ENCODE data around the gene GRIP1.

GRIP1 gene

DNA sequence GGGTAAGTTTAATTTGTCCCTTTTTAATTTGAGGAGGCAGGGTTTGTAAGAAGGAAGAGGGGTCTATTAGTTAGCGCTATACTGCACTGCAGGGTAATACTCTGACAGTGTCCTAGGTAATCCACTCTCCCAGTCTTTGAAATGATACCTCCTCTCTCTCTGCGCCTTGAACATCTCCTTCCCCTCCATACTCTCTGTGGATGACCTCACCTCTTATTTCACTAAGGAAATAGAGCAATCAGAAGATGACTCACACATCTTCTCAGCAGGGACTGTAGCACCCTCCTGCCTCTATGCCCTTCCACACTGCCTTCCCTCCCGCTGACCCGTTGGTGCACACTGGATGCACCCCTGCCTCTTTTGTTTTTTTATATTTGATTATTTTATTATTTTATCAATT, 94.2 kb downstream of the GRIP1 start:
- no peak for DNase-seq (ENCODE audit: low read depth, low spot score)
- H3K4me3 ChIP-seq (ENCODE audit: insufficient read length, low read depth), result no peak overlapping the region
- TF ChIP-seq ZNF274 (IDR thresholded peaks at IDR 0.05; ENCODE audit: low read depth, low read length) (no peak), YY1 (IDR thresholded peaks at IDR 0.05; ENCODE audit: insufficient read depth, insufficient read length) (no peak), SUZ12 (IDR thresholded peaks at IDR 0.05; ENCODE audit: extremely low read depth, insufficient read depth, insufficient read length) (no peak)
- H3K36me3 ChIP-seq (ENCODE audit: insufficient read depth, insufficient read length, low read length), result no peaks in the 10 kb centered on the region
- no peaks in the 10 kb centered on the region for H3K9me3 ChIP-seq (ENCODE audit: insufficient read depth, low read length)
- H3K9ac ChIP-seq (ENCODE audit: insufficient read length, low read depth), result no peak overlapping the region
- no peaks in the 10 kb centered on the region for H3K27me3 ChIP-seq (ENCODE audit: insufficient read depth, insufficient read length)
- no peaks in the 10 kb centered on the region for H3K4me1 ChIP-seq (ENCODE audit: insufficient read depth, insufficient read length)

DNA sequence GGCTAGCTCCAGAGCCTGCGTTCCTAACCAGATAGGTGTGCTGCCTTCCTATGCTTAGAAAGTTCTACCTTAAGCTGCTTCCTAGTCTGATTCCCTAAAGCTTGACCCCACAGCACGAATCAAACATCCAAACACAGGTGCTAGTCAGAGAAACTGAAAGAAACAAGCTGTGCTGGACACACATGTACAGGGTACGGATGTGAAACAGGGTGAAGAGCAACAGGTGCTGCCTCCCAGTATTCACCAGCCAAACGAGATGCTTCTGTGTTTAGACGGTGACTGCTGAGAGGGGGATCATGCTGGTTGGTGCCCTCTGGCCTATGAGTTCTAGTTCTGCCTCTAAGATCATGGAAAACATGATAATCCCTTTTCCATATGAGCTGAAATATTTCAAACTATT, 105.3 kb downstream of the GRIP1 start:
- TF ChIP-seq YY1 (IDR thresholded peaks at IDR 0.05; ENCODE audit: insufficient read depth, insufficient read length) (no peak), SUZ12 (IDR thresholded peaks at IDR 0.05; ENCODE audit: extremely low read depth, insufficient read depth, insufficient read length) (no peak), ZNF274 (IDR thresholded peaks at IDR 0.05; ENCODE audit: low read depth, low read length) (no peak)
- Histone ChIP-seq H3K36me3 (ENCODE audit: insufficient read depth, insufficient read length, low read length) (no peaks in the 10 kb centered on the region), H3K4me3 (ENCODE audit: insufficient read length, low read depth) (no peak overlapping the region), H3K9me3 (ENCODE audit: insufficient read depth, low read length) (peaks cover 6% of the 10 kb centered on the region; the same call in 1 of the 2 replicates), H3K4me1 (ENCODE audit: insufficient read depth, insufficient read length) (no peaks in the 10 kb centered on the region), H3K9ac (ENCODE audit: insufficient read length, low read depth) (no peak overlapping the region), H3K27me3 (ENCODE audit: insufficient read depth, insufficient read length) (no peaks in the 10 kb centered on the region)
- no peak for DNase-seq (ENCODE audit: low read depth, low spot score)

DNA sequence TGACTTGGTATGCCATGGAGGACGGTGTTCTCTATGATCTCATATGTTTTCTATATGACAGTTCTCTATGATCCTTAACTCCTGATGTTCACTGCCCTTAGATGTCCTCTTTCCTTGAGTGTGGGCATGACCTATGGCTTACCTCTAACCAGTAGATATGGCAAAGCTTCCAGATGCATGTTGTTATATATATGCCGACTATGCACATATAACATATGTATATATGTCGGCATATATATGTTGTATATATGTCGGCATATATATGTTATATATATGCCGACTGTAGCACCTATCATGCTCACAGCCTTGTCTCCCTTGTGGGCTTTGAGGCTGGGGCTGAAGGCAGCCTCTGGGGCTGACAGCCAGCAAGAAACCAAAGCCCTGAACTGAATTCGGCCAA, 106.0 kb downstream of the GRIP1 start:
- TF ChIP-seq SUZ12 (IDR thresholded peaks at IDR 0.05; ENCODE audit: extremely low read depth, insufficient read depth, insufficient read length) (no peak), ZNF274 (IDR thresholded peaks at IDR 0.05; ENCODE audit: low read depth, low read length) (no peak)
- H3K36me3 ChIP-seq (ENCODE audit: insufficient read depth, insufficient read length, low read length), result no peaks in the 10 kb centered on the region
- no peaks in the 10 kb centered on the region for H3K4me1 ChIP-seq (ENCODE audit: insufficient read depth, insufficient read length)
- no peak overlapping the region for H3K9ac ChIP-seq (ENCODE audit: insufficient read length, low read depth)
- H3K4me3 ChIP-seq (ENCODE audit: insufficient read length, low read depth), result no peak overlapping the region
- DNase-seq (ENCODE audit: low read depth, low spot score), result no peak
- H3K9me3 ChIP-seq (ENCODE audit: insufficient read depth, low read length), result peaks cover 4% of the 10 kb centered on the region; the same call in 1 of the 2 replicates
- H3K27me3 ChIP-seq (ENCODE audit: insufficient read depth, insufficient read length), result no peaks in the 10 kb centered on the region

DNA sequence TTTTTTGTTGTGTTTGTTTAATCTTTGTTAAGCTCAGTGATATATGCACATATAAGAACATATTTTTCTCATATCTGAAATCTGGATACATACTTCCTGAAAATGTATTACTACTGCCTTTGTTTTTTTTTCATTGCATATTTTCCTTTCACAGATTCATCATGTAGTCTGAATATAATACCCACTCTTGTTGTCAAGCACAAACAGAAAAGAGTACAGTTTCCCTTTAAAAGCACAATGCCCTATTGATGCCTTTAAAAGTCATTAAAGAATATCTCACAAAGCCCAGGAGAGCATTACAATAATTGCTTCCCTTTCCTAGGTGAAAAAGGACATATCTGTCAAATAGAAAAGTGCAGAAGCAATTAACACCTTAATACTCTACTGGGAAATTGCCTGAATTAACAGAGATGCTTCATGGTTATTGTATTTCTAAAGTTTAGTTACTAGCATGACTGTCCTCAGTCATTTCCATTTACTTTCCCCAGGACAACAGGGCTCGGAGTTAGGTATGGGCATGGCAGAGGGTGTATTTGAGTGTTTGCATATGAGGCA, 107.4 kb downstream of the GRIP1 start:
- no peaks in the 10 kb centered on the region for H3K36me3 ChIP-seq (ENCODE audit: insufficient read depth, insufficient read length, low read length)
- no peaks in the 10 kb centered on the region for H3K4me1 ChIP-seq (ENCODE audit: insufficient read depth, insufficient read length)
- TF ChIP-seq ZNF274 (IDR thresholded peaks at IDR 0.05; ENCODE audit: low read depth, low read length) (no peak), YY1 (IDR thresholded peaks at IDR 0.05; ENCODE audit: insufficient read depth, insufficient read length) (no peak), SUZ12 (IDR thresholded peaks at IDR 0.05; ENCODE audit: extremely low read depth, insufficient read depth, insufficient read length) (no peak)
- no peak overlapping the region for H3K9ac ChIP-seq (ENCODE audit: insufficient read length, low read depth)
- H3K4me3 ChIP-seq (ENCODE audit: insufficient read length, low read depth), result no peak overlapping the region
- DNase-seq (ENCODE audit: low read depth, low spot score), result no peak
- no peaks in the 10 kb centered on the region for H3K27me3 ChIP-seq (ENCODE audit: insufficient read depth, insufficient read length)
- H3K9me3 ChIP-seq (ENCODE audit: insufficient read depth, low read length), result no peaks in the 10 kb centered on the region

DNA sequence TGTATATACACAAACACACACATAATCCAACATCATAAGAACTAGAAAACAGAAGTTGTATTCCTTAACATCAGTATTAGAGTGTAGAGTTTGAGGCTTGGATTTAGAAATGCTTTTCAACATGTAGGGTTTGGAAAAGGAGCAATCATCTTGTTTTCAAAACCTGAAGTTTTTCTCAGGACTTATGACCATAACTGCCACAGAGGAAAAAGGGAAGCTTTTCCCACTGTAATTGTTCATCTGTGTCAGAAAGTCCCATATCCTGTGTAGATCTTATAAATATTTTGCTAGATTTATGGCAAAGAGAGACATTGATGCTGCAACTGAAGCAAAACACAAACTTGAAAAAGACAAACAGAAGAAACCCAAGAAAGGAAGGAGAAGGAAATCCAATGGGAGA, 115.7 kb downstream of the GRIP1 start:
- H3K9ac ChIP-seq (ENCODE audit: insufficient read length, low read depth), result no peak overlapping the region
- TF ChIP-seq ZNF274 (IDR thresholded peaks at IDR 0.05; ENCODE audit: low read depth, low read length) (no peak), YY1 (IDR thresholded peaks at IDR 0.05; ENCODE audit: insufficient read depth, insufficient read length) (no peak), SUZ12 (IDR thresholded peaks at IDR 0.05; ENCODE audit: extremely low read depth, insufficient read depth, insufficient read length) (no peak)
- H3K36me3 ChIP-seq (ENCODE audit: insufficient read depth, insufficient read length, low read length), result no peaks in the 10 kb centered on the region
- peaks cover 14% of the 10 kb centered on the region; the same call in 1 of the 2 replicates for H3K9me3 ChIP-seq (ENCODE audit: insufficient read depth, low read length)
- no peaks in the 10 kb centered on the region for H3K4me1 ChIP-seq (ENCODE audit: insufficient read depth, insufficient read length)
- no peak for DNase-seq (ENCODE audit: low read depth, low spot score)
- H3K27me3 ChIP-seq (ENCODE audit: insufficient read depth, insufficient read length), result no peaks in the 10 kb centered on the region
- no peak overlapping the region for H3K4me3 ChIP-seq (ENCODE audit: insufficient read length, low read depth)

GRCh38 chr12:66555113-66555512, 123.8 kb downstream of the GRIP1 start:
- Histone ChIP-seq H3K9me3 (ENCODE audit: insufficient read depth, low read length) (no peaks in the 10 kb centered on the region; the same call in 1 of the 2 replicates), H3K4me1 (ENCODE audit: insufficient read depth, insufficient read length) (no peaks in the 10 kb centered on the region), H3K9ac (ENCODE audit: insufficient read length, low read depth) (no peak overlapping the region), H3K4me3 (ENCODE audit: insufficient read length, low read depth) (no peak overlapping the region), H3K36me3 (ENCODE audit: insufficient read depth, insufficient read length, low read length) (no peaks in the 10 kb centered on the region), H3K27me3 (ENCODE audit: insufficient read depth, insufficient read length) (no peaks in the 10 kb centered on the region)
- DNase-seq (ENCODE audit: low read depth, low spot score), result no peak
- TF ChIP-seq SUZ12 (IDR thresholded peaks at IDR 0.05; ENCODE audit: extremely low read depth, insufficient read depth, insufficient read length), result no peak

- Histone ChIP-seq H3K27me3 (ENCODE audit: insufficient read depth, insufficient read length) (no peaks in the 10 kb centered on the region), H3K4me1 (ENCODE audit: insufficient read depth, insufficient read length) (no peaks in the 10 kb centered on the region), H3K4me3 (ENCODE audit: insufficient read length, low read depth) (no peak overlapping the region), H3K9ac (ENCODE audit: insufficient read length, low read depth) (no peak overlapping the region), H3K36me3 (ENCODE audit: insufficient read depth, insufficient read length, low read length) (no peaks in the 10 kb centered on the region), H3K9me3 (ENCODE audit: insufficient read depth, low read length) (no peaks in the 10 kb centered on the region)
- TF ChIP-seq ZNF274 (IDR thresholded peaks at IDR 0.05; ENCODE audit: low read depth, low read length), result no peak
- DNase-seq (ENCODE audit: low read depth, low spot score), result no peak
Observed at GRCh38 chr12:66552716-66553115, 126.2 kb downstream of the GRIP1 start.

GRCh38 chr12:66550626-66551025, 128.2 kb downstream of the GRIP1 start:
- H3K4me3 ChIP-seq (ENCODE audit: insufficient read length, low read depth), result no peak overlapping the region
- H3K9ac ChIP-seq (ENCODE audit: insufficient read length, low read depth), result no peak overlapping the region
- DNase-seq (ENCODE audit: low read depth, low spot score), result no peak
- TF ChIP-seq ZNF274 (IDR thresholded peaks at IDR 0.05; ENCODE audit: low read depth, low read length) (no peak), SUZ12 (IDR thresholded peaks at IDR 0.05; ENCODE audit: extremely low read depth, insufficient read depth, insufficient read length) (no peak), YY1 (IDR thresholded peaks at IDR 0.05; ENCODE audit: insufficient read depth, insufficient read length) (no peak)
- H3K36me3 ChIP-seq (ENCODE audit: insufficient read depth, insufficient read length, low read length), result no peaks in the 10 kb centered on the region
- no peaks in the 10 kb centered on the region for H3K4me1 ChIP-seq (ENCODE audit: insufficient read depth, insufficient read length)
- H3K9me3 ChIP-seq (ENCODE audit: insufficient read depth, low read length), result no peaks in the 10 kb centered on the region
- H3K27me3 ChIP-seq (ENCODE audit: insufficient read depth, insufficient read length), result no peaks in the 10 kb centered on the region

Data from NT2/D1 (cell line).